ENCODE results near the gene SLC9A8.

- TF ChIP-seq, protein P1, sequence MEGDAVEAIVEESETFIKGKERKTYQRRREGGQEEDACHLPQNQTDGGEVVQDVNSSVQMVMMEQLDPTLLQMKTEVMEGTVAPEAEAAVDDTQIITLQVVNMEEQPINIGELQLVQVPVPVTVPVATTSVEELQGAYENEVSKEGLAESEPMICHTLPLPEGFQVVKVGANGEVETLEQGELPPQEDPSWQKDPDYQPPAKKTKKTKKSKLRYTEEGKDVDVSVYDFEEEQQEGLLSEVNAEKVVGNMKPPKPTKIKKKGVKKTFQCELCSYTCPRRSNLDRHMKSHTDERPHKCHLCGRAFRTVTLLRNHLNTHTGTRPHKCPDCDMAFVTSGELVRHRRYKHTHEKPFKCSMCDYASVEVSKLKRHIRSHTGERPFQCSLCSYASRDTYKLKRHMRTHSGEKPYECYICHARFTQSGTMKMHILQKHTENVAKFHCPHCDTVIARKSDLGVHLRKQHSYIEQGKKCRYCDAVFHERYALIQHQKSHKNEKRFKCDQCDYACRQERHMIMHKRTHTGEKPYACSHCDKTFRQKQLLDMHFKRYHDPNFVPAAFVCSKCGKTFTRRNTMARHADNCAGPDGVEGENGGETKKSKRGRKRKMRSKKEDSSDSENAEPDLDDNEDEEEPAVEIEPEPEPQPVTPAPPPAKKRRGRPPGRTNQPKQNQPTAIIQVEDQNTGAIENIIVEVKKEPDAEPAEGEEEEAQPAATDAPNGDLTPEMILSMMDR (IDR thresholded peaks at IDR 0.05; ENCODE audit: extremely low read depth in 1 of 2, insufficient read depth in 1 of 2, low read depth in 1 of 2, low read length in 2 of 2): no peak
- TF ChIP-seq POLR2A (IDR thresholded peaks at IDR 0.05; ENCODE audit: low read depth, low read length) (no peak), GATA2 (IDR thresholded peaks at IDR 0.05; ENCODE audit: insufficient read depth, insufficient read length, low read depth, low read length) (no peak), POLR2AphosphoS5 (IDR thresholded peaks at IDR 0.05; ENCODE audit: insufficient read depth, low read depth, low read length) (no peak), JUN (IDR thresholded peaks at IDR 0.05; ENCODE audit: borderline replicate concordance, insufficient read depth, insufficient read length, low read depth) (no peak)
- TF ChIP-seq, protein P2, sequence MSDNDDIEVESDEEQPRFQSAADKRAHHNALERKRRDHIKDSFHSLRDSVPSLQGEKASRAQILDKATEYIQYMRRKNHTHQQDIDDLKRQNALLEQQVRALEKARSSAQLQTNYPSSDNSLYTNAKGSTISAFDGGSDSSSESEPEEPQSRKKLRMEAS (IDR thresholded peaks at IDR 0.05; ENCODE audit: insufficient read depth, insufficient read length): no peak
These were observed 53.4 kb downstream of the SLC9A8 start for GRCh38 chr20:49866051-49866450.

All from endothelial cell of umbilical vein (primary cell).